Measurements from ENCODE around the gene PTPN1.
"Not testable (repeated sequence)": the region's sequence is repeated elsewhere in the genome, so short reads cannot be mapped to it uniquely, and the experiment has no call there.

Gene PTPN1

DNA sequence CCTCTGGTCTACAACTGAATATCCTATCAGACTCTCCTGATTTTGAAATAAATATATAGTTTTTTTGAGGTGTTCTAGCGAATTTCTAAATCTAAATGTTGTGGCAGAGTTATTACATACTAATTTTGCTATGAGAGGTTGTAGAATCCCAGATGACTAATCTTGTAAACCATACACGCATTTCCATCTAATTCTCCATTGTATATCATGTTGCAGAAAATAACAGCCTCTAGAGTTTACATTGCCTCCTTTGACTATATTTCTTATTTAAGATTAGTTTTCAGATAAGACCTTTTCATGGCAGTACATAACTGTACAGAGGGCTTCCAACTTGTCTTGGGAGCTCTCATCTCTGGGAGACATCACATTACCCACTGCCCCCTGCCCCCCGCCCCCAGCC is 22.9 kb downstream of the PTPN1 start:
- no peak for DNase-seq

GRCh38 chr20:50533464-50533863 is 23.3 kb downstream of the PTPN1 start:
- DNase-seq, result no peak

- DNase-seq, result peak; percentile 65
Measured at GRCh38 chr20:50534567-50534966, 24.4 kb downstream of the PTPN1 start.

GRCh38 chr20:50535162-50535561 is 25.0 kb downstream of the PTPN1 start:
- no peak for DNase-seq

DNA sequence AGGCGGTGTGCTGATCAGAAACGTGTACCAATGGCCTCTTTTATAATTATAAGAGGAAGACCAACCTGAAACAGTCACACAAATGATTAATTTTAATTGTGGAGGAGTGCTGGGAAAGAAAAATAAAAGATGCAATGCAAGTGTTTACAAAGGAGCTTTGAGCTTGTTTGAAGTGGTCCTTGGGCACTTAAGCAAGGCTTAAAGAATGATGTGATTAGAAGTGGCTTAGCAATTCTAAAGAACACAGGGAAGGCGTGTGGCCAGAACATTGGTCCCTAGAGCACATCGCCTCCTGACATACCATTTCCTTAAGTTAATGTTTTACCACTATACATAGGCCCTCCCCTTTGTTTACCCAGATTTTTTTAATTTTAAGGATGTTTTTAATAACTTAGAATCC is 26.1 kb downstream of the PTPN1 start:
- DNase-seq, result no peak

GRCh38 chr20:50537546-50538201 is 27.5 kb downstream of the PTPN1 start:
- no peak for DNase-seq

DNA sequence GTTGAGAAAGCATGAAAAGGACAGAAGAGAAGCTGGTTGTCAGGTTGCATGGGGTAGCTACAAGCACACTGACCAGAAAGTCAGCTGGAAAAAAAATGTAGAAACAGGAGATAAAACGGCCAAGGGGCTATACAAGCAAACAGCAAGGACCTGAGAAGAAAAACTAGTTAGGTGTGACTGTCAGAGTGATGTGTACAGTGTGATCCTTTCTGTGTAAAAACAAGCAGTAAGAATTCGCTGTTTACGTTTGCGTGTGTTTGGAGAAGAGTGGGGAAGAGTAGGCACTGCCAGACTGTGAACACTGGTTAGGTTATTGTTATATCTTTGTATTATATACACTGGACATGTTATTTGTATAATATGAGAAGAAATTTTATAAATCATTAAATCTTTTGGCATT is 28.1 kb downstream of the PTPN1 start:
- no peak for DNase-seq

DNA sequence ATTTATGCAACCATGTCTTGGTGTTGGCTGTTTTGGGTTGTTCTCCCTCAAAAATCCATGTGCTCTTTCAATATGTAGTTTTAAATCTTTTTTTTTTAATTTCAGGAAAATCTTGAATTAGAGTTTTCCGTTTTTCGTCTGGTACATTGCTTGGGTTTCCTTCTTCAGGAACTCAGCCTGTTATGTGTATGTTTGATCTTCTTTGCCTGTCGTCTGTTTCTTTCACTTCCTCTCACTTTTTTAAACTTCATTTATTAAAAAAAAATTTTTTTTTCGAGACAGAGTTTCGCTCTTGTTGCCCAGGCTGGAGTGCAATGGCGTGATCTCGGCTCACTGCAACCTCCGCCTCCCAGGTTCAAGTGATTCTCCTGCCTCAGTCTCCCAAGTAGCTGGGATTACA is 29.6 kb downstream of the PTPN1 start:
- DNase-seq, result not testable (repeated sequence)

- peak; percentile 66 for DNase-seq
Measured at GRCh38 chr20:50540620-50541605, 30.7 kb downstream of the PTPN1 start.

DNA sequence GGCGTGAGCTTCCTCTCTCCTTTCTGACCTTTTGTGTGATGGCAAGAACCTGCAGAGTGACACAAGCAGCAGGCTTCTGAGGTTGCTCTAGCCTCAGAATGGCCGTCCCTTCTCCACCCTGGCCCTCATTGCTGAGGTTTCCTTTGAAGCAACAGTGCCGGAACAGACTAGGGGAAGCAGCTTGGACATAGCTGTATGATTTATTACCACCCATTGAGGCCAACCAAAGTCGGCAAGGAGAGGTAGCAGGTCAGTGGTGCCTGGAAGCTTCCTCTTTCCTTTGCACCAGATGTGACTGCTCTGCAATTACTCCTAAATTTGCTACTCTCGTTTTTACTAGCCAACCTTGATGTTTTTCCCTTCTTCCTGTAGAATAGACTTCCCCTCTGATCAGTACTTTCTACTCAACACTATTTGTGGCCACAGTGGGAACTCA is 31.4 kb downstream of the PTPN1 start:
- no peak for DNase-seq

- no peak for DNase-seq
Measured at GRCh38 chr20:50543326-50543725, 33.1 kb downstream of the PTPN1 start.

DNA sequence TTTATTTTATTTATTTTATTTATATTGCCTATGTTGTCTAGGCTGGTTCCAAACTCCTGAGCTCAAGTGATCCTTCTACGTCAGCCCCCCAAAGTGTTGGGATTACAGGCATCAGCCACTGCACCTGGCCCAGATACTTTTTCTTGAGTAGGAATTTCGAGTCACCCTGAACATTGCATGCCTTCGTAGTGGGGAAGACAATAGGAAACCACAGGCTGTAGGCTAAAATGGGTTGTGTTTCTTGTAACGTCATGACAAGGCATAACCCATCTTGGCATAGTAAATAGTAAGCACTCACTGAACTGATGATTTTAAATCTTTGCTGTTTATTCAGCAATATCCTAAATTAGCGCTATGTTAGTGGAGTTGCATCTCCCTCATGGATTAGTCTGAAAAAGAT is 34.9 kb downstream of the PTPN1 start:
- no peak for DNase-seq

- DNase-seq, result no peak
Measured at GRCh38 chr20:50546729-50547314, 36.6 kb downstream of the PTPN1 start.

DNA sequence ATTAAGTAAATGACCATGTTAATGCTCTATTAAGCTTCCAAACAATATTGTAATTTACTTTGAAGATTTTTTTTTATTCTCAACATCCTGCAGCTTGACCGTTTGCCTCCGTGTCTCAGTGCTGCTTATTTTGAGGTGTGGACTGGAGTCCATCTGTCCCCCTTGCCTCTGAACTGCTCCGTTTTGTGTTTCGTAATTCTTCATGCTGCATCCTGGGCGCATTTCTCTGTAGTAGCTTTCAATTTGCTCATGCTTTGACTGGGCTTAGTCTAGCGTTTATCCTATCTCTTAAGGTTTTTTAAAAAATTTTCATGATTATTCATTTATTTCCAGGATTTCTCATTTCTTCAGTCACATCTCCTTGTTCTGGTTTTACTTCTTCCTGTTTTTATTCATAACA is 37.8 kb downstream of the PTPN1 start:
- no peak for DNase-seq

GRCh38 chr20:50548396-50548795 is 38.2 kb downstream of the PTPN1 start:
- DNase-seq, result no peak

GRCh38 chr20:50550531-50550930 is 40.3 kb downstream of the PTPN1 start:
- DNase-seq, result no peak

DNA sequence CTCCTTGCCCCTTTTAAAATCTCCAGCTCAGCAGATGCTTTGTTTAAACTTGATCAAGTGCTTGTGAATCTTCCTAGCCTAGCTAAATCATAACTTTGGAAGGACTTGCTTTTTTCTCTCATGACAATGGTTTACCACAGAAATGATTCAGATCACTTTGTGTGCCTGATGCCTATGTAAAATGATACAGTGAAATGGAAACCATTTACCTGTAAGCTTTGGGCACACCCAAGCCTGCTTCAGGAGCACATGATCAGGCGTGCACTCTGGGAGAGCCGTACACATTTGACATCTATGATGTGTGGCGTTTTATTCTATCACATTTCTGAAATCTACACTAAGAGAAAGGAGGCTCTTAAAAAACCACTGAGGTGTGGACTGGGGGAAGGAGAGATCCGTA is 41.1 kb downstream of the PTPN1 start:
- no peak for DNase-seq

DNA sequence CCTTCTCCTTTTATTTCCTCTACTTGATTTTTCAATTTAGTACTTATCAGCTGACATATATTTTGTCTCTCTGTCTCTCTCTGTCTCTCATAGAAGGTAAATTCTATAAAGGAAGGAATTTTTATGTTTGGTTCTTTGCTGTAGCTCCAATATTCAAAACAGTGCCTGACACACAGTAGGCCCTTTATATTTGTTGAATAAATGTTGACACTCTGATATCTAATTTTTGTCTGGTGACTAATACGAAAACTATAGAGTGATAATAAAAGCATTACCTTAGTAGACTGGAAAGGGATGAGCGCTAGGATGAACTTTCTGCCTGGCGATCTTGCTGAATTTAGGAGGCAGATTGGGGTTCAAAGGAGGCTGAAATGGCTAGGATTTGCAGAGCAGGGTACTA is 42.8 kb downstream of the PTPN1 start:
- no peak for DNase-seq

- DNase-seq, result no peak
Measured at GRCh38 chr20:50554694-50555579, 44.8 kb downstream of the PTPN1 start.

DNA sequence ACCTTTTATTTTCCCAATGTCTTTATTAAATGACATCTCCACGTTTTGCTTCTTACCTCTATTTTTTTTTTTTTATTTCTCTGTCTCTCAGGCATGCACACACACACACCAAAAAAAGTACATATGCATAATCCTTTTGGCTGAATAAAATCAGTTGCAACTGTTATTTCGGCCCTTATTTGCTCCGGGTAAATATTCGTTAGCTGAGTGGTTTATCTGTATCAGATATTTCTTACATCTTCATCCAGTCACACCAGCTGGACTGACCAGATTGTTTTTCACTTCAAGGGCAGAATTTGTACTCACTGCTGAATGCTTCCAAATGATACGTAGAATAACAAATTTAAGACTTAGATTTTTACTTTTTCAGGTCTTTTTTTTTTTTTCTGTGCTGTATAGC is 45.5 kb downstream of the PTPN1 start:
- DNase-seq, result no peak

DNA sequence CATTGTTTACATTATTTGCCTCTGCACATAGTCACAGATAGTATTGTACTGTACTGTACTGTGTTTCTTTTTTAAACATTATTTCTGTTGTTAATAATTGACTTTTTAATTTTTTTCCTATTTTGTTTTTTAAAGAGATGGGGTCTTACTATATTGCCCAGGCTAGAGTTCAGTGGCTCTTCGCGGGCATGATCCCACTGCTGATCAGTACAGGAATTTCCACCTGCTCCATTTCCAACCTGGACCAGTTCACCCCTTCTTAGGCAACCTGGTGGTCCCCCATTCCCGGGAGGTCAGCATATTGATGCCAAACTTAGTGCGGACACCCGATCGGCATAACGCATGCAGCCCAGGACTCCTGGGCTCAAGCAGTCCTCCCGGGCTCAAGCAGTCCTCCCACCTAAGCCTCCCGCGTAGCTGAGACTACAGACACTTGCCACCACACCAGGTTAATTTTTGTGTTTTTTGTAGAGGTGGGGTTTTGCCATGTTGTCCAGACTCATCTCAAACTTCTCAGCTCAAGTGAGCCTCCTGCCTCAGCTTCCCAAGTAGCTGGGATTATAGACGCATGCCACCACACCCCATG is 47.5 kb downstream of the PTPN1 start:
- no peak for DNase-seq

GRCh38 chr20:50558483-50558925 is 48.3 kb downstream of the PTPN1 start:
- DNase-seq, result peak; percentile 80

Data from fibroblast of skin of scalp (primary cell).